ENCODE measurements around the gene FAAP20.
A peak's percentile ranks its signal among the peaks of the same experiment; 100 is the strongest.

- TF ChIP-seq CTCF (tag by site-specific recombination; IDR thresholded peaks at IDR 0.05), result peak; percentile 94
- TF ChIP-seq ZXDB (tag by site-specific recombination; IDR thresholded peaks at IDR 0.05), result no peak
- no peak for TF ChIP-seq ZBTB1 (tag by site-specific recombination; IDR thresholded peaks at IDR 0.05)
Measured at GRCh38 chr1:2229037-2229864, 34.7 kb upstream of the FAAP20 start.
